G401 (cell line): Measurements from ENCODE around the gene RGL3. TPM values are rescaled to one million over a fixed set of nuclear protein-coding genes. Genes with fewer than 3 reads are reported as not detected.
"Not testable (repeated sequence)": the region's sequence is repeated elsewhere in the genome, so short reads cannot be mapped to it uniquely, and the experiment has no call there.

Experiments used
- DNase-seq: peaks from one replicate; pipeline ENCODE4 v3.0.0-alpha.2; 2015; ENCODE audit warnings: low spot score
- in situ Hi-C: cut with HindIII; loops from 2 replicates; pipeline ENCODE4 v1.10.0; 2016; ENCODE audit warnings: low sequenced_read_pairs, mixed read lengths
- total RNA-seq: library from RNA; depleted of rRNA; stranded (reverse); fragments of >200 nt; shearing (Covaris generic); gene quantifications from 2 replicates; pipeline ENCODE4 v1.2.3, GENCODE V29; 2014

RGL3 gene
- total RNA-seq, 1 experiment from 2014 or later = not detected

- DNase-seq = no peak
- in situ Hi-C loops = no loop called here
Measured at GRCh38 chr19:11451871-11452619, 32.9 kb upstream of the RGL3 start.

- in situ Hi-C loops = no loop called here
- DNase-seq = no peak
Measured at GRCh38 chr19:11451327-11451870, 32.3 kb upstream of the RGL3 start.

DNA sequence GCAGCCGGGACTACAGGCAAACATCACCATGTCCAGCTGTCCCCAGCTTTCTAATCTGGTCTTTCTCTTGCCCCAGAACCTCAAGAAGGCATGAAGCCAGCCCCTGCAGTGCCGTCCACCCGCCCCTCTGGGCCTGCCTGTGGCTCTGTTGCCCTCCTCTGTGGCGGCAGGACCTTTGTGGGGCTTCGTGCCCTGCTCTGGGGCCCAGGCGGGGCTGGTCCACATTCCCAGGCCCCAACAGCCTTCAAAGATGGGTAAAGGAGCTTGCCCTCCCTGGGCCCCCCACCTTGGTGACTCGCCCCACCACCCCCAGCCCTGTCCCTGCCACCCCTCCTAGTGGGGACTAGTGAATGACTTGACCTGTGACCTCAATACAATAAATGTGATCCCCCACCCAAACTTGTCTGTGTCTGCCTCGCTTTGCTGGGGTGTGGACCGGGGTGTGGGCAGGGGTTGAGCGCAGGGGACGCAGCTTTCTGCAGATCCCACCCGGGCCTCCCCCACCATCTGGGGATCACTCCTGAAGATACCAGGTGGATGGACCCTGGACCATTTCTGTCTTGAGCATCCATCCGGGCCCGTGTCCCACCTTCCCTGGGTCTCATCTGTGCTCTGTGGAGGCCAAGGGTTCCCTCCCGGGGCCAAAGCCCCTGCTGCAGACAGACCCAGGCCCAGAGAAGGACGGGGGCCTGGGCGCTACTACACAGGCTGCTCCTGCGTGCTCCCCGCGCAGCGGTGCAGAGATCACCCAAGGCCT, 31.6 kb upstream of the RGL3 start:
- no peak for DNase-seq

DNA sequence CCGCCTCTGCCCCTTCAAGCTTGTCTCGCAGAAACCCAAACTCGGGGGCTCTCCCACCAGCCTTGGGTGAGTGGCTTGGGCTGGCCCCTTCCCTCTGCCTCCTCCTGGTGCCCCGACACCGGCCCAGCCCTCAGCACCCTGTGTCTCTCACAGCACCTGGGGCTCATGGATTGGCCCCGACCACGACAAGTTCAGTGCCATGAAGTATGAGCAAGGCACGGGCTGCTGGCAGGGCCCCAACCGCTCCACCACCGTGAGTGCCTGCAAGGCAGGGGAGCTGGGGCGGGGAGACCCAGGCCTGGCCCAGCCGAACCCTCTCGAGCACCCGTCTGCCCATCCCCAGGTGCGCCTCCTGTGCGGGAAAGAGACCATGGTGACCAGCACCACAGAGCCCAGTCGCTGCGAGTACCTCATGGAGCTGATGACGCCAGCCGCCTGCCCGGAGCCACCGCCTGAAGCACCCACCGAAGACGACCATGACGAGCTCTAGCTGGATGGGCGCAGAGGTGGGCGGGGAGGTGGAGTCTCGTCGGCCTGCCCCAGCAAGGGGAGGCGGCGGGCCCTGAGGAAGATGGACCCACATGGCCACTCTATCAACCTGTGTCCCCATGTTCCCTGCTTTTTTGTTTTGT, 29.9 kb upstream of the RGL3 start:
- in situ Hi-C loops = no loop called here
- DNase-seq = no peak

More for the DNA sequence above, 31.6 kb upstream of the RGL3 start:
- in situ Hi-C loops = no loop called here

DNA sequence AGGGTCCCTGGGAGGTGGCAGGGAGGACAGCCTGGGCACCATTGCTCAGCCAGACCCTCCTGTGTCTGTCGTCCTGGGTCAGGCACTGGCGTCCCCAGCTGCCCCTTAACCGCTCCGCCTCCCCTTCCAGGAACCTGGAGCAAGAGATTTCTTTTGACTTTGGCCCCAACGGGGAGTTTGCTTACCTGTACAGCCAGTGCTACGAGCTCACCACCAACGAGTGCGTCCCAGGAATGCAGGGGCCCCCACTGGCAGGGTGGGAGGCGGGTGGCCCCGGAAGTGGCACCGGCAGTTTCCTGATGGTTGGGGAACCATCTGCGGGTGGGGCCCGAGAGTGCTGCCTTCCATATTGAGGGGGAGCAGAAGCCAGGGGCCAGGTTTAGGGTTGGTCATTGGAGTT, 29.3 kb upstream of the RGL3 start:
- no peak for DNase-seq
- in situ Hi-C loops = no loop called here

DNA sequence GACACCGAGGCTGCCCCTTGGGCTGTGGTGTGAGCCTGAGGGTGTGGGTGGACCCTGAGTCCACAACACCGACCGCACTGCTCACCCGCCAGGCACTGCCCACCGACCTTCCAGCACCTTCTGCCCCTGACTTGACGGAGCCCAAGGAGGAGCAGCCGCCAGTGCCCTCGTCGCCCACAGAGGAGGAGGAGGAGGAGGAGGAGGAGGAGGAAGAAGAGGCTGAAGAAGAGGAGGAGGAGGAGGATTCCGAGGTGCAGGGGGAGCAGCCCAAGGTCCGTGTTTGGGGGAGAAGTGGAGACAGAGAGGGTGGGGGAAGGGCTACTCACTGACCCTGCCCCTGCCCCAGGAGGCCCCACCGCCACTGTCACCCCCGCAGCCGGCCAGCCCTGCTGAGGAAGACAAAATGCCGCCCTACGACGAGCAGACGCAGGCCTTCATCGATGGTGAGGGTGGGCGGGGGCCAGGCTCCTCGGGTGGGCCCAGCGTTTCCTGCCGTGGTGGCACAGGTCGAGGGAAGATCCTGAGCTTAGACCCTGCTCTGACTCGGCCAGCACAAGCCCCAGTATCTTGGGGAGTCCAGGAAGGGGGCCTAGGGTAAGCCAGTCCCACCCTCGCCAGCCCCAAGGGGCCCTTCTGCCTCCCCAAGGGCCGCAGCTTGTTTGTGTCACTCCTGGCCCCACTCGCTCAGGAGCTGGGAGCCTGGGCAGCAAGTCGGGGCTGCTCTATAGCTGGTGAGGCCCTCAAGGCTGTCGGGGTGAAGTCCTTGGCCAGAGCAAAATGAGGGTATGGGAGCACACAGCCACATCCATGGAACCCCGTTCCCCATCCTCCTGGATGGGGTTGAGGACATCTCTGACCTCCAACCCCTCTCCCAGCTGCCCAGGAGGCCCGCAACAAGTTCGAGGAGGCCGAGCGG, 28.5 kb upstream of the RGL3 start:
- no peak for DNase-seq
- in situ Hi-C loops = no loop called here

DNA sequence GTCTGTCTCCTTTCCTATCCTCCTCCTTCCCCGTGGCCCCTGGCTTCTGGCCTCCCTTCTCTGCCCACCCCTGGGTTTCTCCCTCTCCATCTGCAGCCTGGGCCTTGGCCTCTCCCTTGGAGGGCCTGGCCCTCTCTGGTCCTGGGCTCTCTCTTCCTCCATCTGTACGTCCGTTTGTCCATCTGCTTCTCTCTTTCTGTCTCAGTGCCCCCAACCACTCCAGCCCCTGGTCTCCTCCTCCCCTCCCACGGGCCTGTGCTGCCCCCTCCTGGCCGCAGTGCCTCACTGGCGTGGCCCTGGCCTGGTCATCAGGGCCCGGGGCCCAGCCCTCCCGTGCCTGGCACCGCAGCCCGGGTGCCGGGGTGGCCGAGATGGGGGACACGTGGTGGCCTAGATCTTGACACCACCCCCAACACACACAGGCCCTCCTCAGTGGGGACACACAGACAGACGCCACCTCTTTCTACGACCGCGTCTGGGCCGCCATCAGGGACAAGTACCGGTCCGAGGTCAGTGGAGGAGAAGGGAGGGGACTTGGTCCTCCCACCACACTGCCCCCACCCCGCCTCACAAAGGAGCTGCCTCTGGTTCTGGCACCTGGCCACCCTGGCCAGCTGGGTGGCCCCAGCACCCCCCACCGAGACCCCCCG, 27.7 kb upstream of the RGL3 start:
- peak; percentile 61 for DNase-seq
- in situ Hi-C loops = no loop called here

DNA sequence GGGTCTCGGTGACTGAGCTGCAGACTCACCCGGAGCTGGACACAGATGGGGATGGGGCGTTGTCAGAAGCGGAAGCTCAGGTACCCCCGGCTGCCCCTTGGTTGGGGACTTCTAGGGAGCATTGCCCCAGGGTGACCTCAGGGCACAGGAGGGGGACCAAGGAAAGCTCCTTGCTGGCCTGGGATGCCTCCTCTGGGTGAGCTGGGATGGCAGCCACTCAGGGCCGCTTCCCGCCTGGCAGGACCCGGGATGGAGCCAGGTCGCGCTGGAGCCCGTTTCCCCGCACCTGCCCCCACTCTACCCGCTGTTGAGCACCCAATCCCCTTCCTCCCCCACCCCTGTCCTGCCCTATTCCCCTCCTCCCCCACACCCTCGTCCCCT, 27.1 kb upstream of the RGL3 start:
- in situ Hi-C loops = no loop called here
- DNase-seq = no peak

DNA sequence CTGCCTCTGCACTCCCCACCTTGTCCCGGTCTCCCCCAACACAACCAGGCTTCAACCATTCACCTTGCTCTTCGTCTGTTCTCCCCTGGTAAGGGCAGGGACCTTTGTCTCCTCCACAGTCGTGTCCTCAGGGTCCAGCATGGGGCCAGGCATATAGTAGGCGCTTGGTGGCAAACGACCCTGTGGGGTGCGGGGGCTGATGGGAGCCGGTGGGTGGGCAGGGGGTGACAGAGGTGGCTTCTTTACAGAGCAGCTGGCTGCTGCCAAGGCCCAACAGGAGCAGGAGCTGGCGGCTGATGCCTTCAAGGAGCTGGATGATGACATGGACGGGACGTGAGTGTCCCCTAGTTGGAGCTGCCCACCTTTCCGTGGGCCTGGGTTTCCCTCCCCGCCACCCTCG, 26.0 kb upstream of the RGL3 start:
- no peak for DNase-seq

GRCh38 chr19:11444059-11444458, 24.9 kb upstream of the RGL3 start:
- in situ Hi-C loops = no loop called here

More for the DNA sequence above, 26.0 kb upstream of the RGL3 start:
- in situ Hi-C loops = no loop called here

DNA sequence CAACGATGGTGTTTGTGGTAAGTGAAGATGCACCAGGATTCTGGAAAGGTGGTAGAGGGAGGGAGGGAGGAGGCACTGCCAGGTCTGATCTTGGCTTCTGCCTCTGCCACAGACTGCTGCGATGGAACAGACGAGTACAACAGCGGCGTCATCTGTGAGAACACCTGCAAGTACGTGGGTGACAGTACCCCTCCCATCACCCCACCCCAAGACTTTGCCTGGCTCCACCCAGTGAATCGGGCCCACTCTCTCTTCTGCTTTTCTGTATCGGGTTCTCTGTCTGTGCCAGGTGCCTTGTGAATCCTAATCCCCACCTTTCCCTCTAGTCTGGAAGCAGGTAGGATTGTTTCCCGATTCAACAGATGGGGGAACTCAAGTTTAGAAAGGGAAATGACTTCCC, 18.8 kb upstream of the RGL3 start:
- in situ Hi-C loops = no loop called here

More at GRCh38 chr19:11444059-11444458, 24.9 kb upstream of the RGL3 start:
- peak; percentile 58 for DNase-seq

DNA sequence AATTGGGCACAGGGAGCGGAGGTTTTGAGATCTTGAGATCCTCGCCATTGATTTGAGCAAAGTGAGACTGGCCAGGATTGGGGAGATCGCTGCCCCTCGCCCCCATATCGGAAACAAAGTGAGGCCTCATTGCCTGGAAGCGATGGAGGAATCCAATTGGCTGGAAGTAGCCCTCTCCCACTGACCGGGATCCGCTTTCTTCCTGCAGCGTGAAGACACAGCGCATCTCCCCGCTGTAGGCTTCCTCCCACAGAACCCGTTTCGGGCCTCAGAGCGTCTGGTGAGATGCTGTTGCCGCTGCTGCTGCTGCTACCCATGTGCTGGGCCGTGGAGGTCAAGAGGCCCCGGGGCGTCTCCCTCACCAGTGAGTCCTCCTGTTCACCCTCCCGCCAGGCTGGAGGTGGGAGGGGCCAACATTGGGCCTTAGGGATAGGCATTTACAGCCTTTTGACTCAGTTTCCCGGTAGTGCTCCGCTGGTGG, 16.8 kb upstream of the RGL3 start:
- in situ Hi-C loops = no loop called here
- no peak for DNase-seq

More for the DNA sequence above, 18.8 kb upstream of the RGL3 start:
- no peak for DNase-seq

DNA sequence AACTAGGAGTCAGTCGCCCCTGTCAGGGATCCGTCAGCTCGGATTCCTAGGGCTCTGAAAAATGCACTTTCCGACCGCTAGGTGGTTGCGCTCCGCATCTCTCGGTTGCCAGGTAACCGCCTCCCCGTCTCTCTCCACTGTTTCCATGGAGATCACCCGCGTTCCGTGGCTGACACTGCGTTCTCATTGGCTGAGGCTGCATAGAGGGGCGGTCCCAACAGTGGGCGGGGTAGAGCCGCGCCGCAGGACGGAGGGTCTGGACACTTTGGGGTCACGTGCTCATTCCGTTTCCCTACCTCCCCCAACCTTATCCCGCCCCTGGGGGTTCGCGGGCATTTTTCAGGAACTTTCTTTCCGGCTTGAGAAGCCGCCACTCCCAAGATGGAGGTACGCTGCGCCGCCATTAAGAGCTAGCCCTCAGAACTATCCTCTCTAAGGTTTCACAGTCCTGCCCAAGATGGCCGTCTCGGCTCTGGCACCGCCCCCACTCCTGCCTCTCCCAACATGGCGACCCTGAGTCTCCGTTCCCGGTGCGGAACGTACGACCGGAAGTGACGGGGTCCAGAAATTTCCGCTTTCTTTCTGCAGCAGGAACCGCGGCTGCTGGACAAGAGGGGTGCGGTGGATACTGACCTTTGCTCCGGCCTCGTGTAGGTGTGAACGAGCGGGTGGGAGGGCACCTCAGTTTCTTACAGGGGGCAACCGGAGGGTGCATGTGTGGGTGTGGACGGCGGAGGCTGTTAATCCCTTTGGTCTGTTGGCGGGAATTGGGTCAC, 16.1 kb upstream of the RGL3 start, which contains the start of the genes ODAD3 and PRKCSH:
ODAD3 (minus strand) TSS at position 65 of the 776 bp plus-strand sequence. CDS start 105 bp downstream, outside the sequence.
PRKCSH (plus strand) TSS at position 579 of the 776 bp plus-strand sequence. CDS start 483 bp downstream, outside the sequence.
- in situ Hi-C loops = no loop called here
- DNase-seq = peak; percentile 100

DNA sequence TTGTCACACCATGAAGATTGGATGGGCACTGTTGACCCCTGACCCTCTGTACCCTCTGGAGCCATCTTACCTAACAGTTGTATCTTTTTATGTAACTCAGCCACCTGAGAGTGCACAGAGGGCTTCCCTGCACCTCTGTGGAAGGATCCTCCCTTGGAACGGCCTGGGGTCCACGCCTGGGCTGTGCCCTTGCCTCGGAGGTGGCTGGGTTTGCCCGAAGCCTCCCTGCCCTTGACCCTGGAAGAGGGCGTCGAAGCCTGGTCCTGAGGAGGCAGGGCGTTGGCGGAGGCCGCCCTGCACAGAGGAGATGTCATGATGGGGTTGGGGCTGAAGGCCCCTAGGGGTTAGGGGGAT, 15.6 kb upstream of the RGL3 start:
- DNase-seq = no peak
- in situ Hi-C loops = no loop called here

- DNase-seq, in situ Hi-C loops: not testable (repeated sequence)
Measured at GRCh38 chr19:11433526-11433925, 14.4 kb upstream of the RGL3 start.

GRCh38 chr19:11426656-11427055, 7.5 kb upstream of the RGL3 start:
- DNase-seq = no peak
- in situ Hi-C loops = no loop called here

DNA sequence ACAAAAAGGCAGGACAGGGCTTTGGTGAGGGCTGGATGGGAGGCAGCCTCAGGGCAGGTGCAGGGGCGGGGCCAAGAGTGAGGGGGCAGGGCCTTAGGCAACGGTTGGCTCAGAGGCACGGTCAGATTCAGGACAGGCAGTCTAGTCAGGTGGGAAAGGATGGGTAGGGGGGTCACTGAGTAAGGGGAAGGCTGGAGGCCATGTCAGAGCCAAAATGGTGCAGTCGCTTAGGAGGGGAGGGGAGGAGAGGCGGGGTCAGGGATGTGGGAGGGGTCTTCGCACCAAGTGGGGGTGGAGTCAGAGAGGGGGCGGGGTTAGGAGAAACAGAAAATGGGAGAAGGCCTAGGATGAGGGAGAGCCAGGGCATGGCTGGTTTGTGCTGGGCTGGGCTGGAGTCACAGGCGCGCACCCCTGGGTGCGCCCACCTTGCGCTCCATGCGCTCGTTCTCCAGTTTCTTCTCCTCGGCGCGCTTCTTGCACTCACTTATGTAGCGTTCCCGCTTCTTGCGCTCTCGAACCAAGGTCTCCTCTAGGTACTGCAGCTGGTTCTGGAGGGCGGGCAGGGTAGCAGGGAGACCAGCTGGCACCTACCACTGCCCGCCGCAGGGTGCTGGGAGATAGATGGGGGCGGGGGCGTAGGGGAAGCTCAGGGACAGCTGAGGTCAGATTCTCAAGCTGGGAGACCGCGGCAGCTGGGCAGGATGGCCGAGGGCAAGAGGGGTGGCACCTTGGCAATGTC, 6.8 kb upstream of the RGL3 start:
- no peak for DNase-seq
- in situ Hi-C loops = no loop called here
